Neural cell (in vitro differentiated cells): ENCODE data around the gene TSPEAR.

Experiments
- EZH2 ChIP-seq: fragments of 200-600, 300-800 bp; shearing (Covaris generic), sonication (generic); IDR thresholded peaks from 2 replicates; pipeline ENCODE4 v1.6.1; 2014; ENCODE audit warnings: antibody characterized with exemption, low read length, borderline replicate concordance, mild to moderate bottlenecking; ENCODE audit not compliant: insufficient read depth, poor library complexity, severe bottlenecking
- RAD21 ChIP-seq: fragments of 450-650 bp; conservative IDR thresholded peaks from 2 replicates; pipeline ENCODE4 v1.6.1; 2014; ENCODE audit warnings: antibody characterized with exemption, mild to moderate bottlenecking, moderate library complexity
- TF ChIP-seq, protein P1 (sequence below): fragments of 450-650 bp; IDR thresholded peaks from 2 replicates; pipeline ENCODE4 v1.5.1; 2014; ENCODE audit warnings: antibody characterized with exemption, mild to moderate bottlenecking, moderate library complexity; ENCODE audit not compliant: poor library complexity, severe bottlenecking
- TF ChIP-seq, protein P2 (sequence below): IDR thresholded peaks from 2 replicates; pipeline ENCODE4 v1.6.1; 2012; ENCODE audit warnings: borderline replicate concordance

DNA sequence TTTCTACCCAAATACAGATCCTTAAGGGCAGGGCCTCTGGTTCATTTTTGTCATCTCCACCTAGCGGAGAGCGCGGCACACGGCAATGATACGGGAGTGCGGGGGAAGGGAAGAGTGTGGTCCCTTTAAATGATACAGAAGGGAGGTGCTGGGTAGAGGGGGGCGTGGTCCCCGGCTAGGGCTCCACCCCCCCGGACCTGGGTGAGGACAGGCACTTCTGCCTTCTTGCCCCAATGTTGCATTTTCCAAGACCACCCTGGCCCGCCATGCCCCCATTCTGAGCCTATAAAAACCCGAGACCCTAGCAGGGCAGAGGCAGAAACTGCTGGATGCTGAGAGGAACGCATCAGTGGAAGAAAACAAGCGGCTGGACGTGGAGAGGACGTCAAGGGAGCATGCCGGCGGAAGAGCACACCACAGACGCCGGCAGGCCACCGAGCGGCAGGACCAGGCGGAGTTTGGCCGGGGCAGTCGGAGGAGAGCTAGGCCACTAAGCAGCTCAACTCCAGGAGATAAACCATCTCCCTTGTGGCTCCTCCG, 226.0 kb downstream of the TSPEAR start:
- TF ChIP-seq, protein P1, sequence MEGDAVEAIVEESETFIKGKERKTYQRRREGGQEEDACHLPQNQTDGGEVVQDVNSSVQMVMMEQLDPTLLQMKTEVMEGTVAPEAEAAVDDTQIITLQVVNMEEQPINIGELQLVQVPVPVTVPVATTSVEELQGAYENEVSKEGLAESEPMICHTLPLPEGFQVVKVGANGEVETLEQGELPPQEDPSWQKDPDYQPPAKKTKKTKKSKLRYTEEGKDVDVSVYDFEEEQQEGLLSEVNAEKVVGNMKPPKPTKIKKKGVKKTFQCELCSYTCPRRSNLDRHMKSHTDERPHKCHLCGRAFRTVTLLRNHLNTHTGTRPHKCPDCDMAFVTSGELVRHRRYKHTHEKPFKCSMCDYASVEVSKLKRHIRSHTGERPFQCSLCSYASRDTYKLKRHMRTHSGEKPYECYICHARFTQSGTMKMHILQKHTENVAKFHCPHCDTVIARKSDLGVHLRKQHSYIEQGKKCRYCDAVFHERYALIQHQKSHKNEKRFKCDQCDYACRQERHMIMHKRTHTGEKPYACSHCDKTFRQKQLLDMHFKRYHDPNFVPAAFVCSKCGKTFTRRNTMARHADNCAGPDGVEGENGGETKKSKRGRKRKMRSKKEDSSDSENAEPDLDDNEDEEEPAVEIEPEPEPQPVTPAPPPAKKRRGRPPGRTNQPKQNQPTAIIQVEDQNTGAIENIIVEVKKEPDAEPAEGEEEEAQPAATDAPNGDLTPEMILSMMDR: no peak
- TF ChIP-seq, protein P2, sequence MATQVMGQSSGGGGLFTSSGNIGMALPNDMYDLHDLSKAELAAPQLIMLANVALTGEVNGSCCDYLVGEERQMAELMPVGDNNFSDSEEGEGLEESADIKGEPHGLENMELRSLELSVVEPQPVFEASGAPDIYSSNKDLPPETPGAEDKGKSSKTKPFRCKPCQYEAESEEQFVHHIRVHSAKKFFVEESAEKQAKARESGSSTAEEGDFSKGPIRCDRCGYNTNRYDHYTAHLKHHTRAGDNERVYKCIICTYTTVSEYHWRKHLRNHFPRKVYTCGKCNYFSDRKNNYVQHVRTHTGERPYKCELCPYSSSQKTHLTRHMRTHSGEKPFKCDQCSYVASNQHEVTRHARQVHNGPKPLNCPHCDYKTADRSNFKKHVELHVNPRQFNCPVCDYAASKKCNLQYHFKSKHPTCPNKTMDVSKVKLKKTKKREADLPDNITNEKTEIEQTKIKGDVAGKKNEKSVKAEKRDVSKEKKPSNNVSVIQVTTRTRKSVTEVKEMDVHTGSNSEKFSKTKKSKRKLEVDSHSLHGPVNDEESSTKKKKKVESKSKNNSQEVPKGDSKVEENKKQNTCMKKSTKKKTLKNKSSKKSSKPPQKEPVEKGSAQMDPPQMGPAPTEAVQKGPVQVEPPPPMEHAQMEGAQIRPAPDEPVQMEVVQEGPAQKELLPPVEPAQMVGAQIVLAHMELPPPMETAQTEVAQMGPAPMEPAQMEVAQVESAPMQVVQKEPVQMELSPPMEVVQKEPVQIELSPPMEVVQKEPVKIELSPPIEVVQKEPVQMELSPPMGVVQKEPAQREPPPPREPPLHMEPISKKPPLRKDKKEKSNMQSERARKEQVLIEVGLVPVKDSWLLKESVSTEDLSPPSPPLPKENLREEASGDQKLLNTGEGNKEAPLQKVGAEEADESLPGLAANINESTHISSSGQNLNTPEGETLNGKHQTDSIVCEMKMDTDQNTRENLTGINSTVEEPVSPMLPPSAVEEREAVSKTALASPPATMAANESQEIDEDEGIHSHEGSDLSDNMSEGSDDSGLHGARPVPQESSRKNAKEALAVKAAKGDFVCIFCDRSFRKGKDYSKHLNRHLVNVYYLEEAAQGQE: no peak
- TF ChIP-seq EZH2 (no peak), RAD21 (no peak)
